ENCODE results near the gene SHKBP1. TPM values are rescaled to one million over a fixed set of nuclear protein-coding genes. Genes with fewer than 3 reads are reported as not detected.
A peak's percentile ranks its signal among the peaks of the same experiment; 100 is the strongest.
"Not testable (repeated sequence)": the region's sequence is repeated elsewhere in the genome, so short reads cannot be mapped to it uniquely, and the experiment has no call there.

SHKBP1 gene
- polyA plus RNA-seq, 2 donors, result 47.9 to 53.6 TPM

- H3K4me3 ChIP-seq (ENCODE audit: low read depth in 1 of 2, low read length in 2 of 2), result no peak overlapping the region
- H3K27ac ChIP-seq (ENCODE audit: low read depth in 2 of 2, low read length in 1 of 2), result no peak overlapping the region
- no peaks in the 10 kb centered on the region for H3K9me3 ChIP-seq (ENCODE audit: control insufficient read depth in 2 of 2, insufficient read depth in 1 of 2, low read depth in 1 of 2, low read length in 1 of 2)
- H3K27me3 ChIP-seq (ENCODE audit: control insufficient read depth in 1 of 2, insufficient read depth in 2 of 2, low read length in 2 of 2), result peaks cover 0 to 14% of the 10 kb centered on the region in 2 donors
- WGBS, 2 donors, result 77 to 79% methylated on average over 17 of the region's 17 CpGs
- H3K36me3 ChIP-seq (ENCODE audit: control insufficient read depth in 2 of 2, insufficient read depth in 2 of 2, low read length in 1 of 2), result no peaks in the 10 kb centered on the region
- peaks cover 3 to 4% of the 10 kb centered on the region in 2 donors for H3K4me1 ChIP-seq (ENCODE audit: control insufficient read depth in 2 of 2, insufficient read depth in 2 of 2, low read length in 1 of 2)
Observed at GRCh38 chr19:40555978-40556689, 20.5 kb upstream of the SHKBP1 start.

GRCh38 chr19:40556953-40557530 lies 19.6 kb upstream of the SHKBP1 start:
- Histone ChIP-seq H3K36me3 (ENCODE audit: control insufficient read depth in 2 of 2, insufficient read depth in 2 of 2, low read length in 1 of 2) (no peaks in the 10 kb centered on the region), H3K4me3 (ENCODE audit: low read depth in 1 of 2, low read length in 2 of 2) (no peak overlapping the region), H3K27me3 (ENCODE audit: control insufficient read depth in 1 of 2, insufficient read depth in 2 of 2, low read length in 2 of 2) (peaks cover 0 to 14% of the 10 kb centered on the region in 2 donors), H3K27ac (ENCODE audit: low read depth in 2 of 2, low read length in 1 of 2) (no peak overlapping the region), H3K4me1 (ENCODE audit: control insufficient read depth in 2 of 2, insufficient read depth in 2 of 2, low read length in 1 of 2) (peaks cover 3 to 4% of the 10 kb centered on the region in 2 donors), H3K9me3 (ENCODE audit: control insufficient read depth in 2 of 2, insufficient read depth in 1 of 2, low read depth in 1 of 2, low read length in 1 of 2) (no peaks in the 10 kb centered on the region)
- WGBS, 2 donors, result 85 to 86% methylated on average over 24 of the region's 24 CpGs

GRCh38 chr19:40559394-40559793 lies 17.3 kb upstream of the SHKBP1 start:
- peaks cover 0 to 7% of the 10 kb centered on the region in 2 donors for H3K27me3 ChIP-seq (ENCODE audit: control insufficient read depth in 1 of 2, insufficient read depth in 2 of 2, low read length in 2 of 2)
- WGBS, 2 donors, result 78 to 85% methylated on average over 3 of the region's 3 CpGs
- H3K4me1 ChIP-seq (ENCODE audit: control insufficient read depth in 2 of 2, insufficient read depth in 2 of 2, low read length in 1 of 2), result no peaks in the 10 kb centered on the region

GRCh38 chr19:40560092-40560507 lies 16.6 kb upstream of the SHKBP1 start:
- H3K4me1 ChIP-seq (ENCODE audit: control insufficient read depth in 2 of 2, insufficient read depth in 2 of 2, low read length in 1 of 2), result no peaks in the 10 kb centered on the region
- H3K36me3 ChIP-seq (ENCODE audit: control insufficient read depth in 2 of 2, insufficient read depth in 2 of 2, low read length in 1 of 2), result no peaks in the 10 kb centered on the region
- H3K27ac ChIP-seq (ENCODE audit: low read depth in 2 of 2, low read length in 1 of 2), result no peak overlapping the region
- H3K4me3 ChIP-seq (ENCODE audit: low read depth in 1 of 2, low read length in 2 of 2), result no peak overlapping the region
- WGBS, 2 donors, result 46 to 72% methylated on average over 15 to 20 of the region's 20 CpGs
- peaks cover 0 to 4% of the 10 kb centered on the region in 2 donors for H3K27me3 ChIP-seq (ENCODE audit: control insufficient read depth in 1 of 2, insufficient read depth in 2 of 2, low read length in 2 of 2)
- H3K9me3 ChIP-seq (ENCODE audit: control insufficient read depth in 2 of 2, insufficient read depth in 1 of 2, low read depth in 1 of 2, low read length in 1 of 2), result no peaks in the 10 kb centered on the region

More at GRCh38 chr19:40559394-40559793, 17.3 kb upstream of the SHKBP1 start:
- Histone ChIP-seq H3K9me3 (ENCODE audit: control insufficient read depth in 2 of 2, insufficient read depth in 1 of 2, low read depth in 1 of 2, low read length in 1 of 2) (no peaks in the 10 kb centered on the region), H3K4me3 (ENCODE audit: low read depth in 1 of 2, low read length in 2 of 2) (no peak overlapping the region), H3K27ac (ENCODE audit: low read depth in 2 of 2, low read length in 1 of 2) (no peak overlapping the region), H3K36me3 (ENCODE audit: control insufficient read depth in 2 of 2, insufficient read depth in 2 of 2, low read length in 1 of 2) (no peaks in the 10 kb centered on the region)

- Histone ChIP-seq H3K36me3 (ENCODE audit: control insufficient read depth in 2 of 2, insufficient read depth in 2 of 2, low read length in 1 of 2) (no peaks in the 10 kb centered on the region), H3K4me3 (ENCODE audit: low read depth in 1 of 2, low read length in 2 of 2) (no peak overlapping the region), H3K27me3 (ENCODE audit: control insufficient read depth in 1 of 2, insufficient read depth in 2 of 2, low read length in 2 of 2) (peaks cover 0 to 6% of the 10 kb centered on the region in 2 donors), H3K9me3 (ENCODE audit: control insufficient read depth in 2 of 2, insufficient read depth in 1 of 2, low read depth in 1 of 2, low read length in 1 of 2) (no peaks in the 10 kb centered on the region), H3K4me1 (ENCODE audit: control insufficient read depth in 2 of 2, insufficient read depth in 2 of 2, low read length in 1 of 2) (no peaks in the 10 kb centered on the region), H3K27ac (ENCODE audit: low read depth in 2 of 2, low read length in 1 of 2) (no peak overlapping the region)
- 69 to 73% methylated on average over 4 of the region's 4 CpGs for WGBS, 2 donors
Observed at GRCh38 chr19:40561947-40562346, 14.7 kb upstream of the SHKBP1 start.

DNA sequence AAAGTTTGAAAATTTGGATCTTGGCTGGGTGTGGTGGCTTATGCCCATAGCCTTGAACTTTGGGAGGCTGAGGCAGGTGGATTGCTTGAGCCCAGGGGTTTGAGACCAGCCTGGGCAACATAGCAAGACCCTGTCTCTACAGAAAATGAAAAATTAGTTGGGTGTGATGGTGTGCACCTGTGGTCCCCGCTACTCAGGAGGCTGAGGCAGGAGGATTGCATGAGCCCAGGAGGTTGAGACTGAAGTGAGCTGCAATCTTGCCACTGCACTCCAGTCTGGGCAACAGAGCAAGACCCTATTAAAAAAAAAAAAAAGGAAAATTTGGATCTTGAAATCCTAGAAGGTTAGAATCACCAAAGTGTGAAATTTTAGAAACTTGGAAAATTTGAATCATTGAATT lies 12.1 kb upstream of the SHKBP1 start:
- H3K9me3 ChIP-seq (ENCODE audit: control insufficient read depth in 2 of 2, insufficient read depth in 1 of 2, low read depth in 1 of 2, low read length in 1 of 2); H3K4me1 ChIP-seq (ENCODE audit: control insufficient read depth in 2 of 2, insufficient read depth in 2 of 2, low read length in 1 of 2); H3K36me3 ChIP-seq (ENCODE audit: control insufficient read depth in 2 of 2, insufficient read depth in 2 of 2, low read length in 1 of 2); H3K4me3 ChIP-seq (ENCODE audit: low read depth in 1 of 2, low read length in 2 of 2); H3K27ac ChIP-seq (ENCODE audit: low read depth in 2 of 2, low read length in 1 of 2): not testable (repeated sequence)
- H3K27me3 ChIP-seq (ENCODE audit: control insufficient read depth in 1 of 2, insufficient read depth in 2 of 2, low read length in 2 of 2), result peaks cover 0 to 13% of the 10 kb centered on the region in 2 donors
- WGBS, 2 donors, result 86 to 96% methylated on average over 1 of the region's 1 CpG

GRCh38 chr19:40565355-40565754 lies 11.3 kb upstream of the SHKBP1 start:
- no peak overlapping the region for H3K27ac ChIP-seq (ENCODE audit: low read depth in 2 of 2, low read length in 1 of 2)
- no peak overlapping the region for H3K4me3 ChIP-seq (ENCODE audit: low read depth in 1 of 2, low read length in 2 of 2)
- H3K4me1 ChIP-seq (ENCODE audit: control insufficient read depth in 2 of 2, insufficient read depth in 2 of 2, low read length in 1 of 2), result peaks cover 4 to 8% of the 10 kb centered on the region in 2 donors
- H3K9me3 ChIP-seq (ENCODE audit: control insufficient read depth in 2 of 2, insufficient read depth in 1 of 2, low read depth in 1 of 2, low read length in 1 of 2), result peaks cover 0 to 3% of the 10 kb centered on the region in 2 donors
- H3K36me3 ChIP-seq (ENCODE audit: control insufficient read depth in 2 of 2, insufficient read depth in 2 of 2, low read length in 1 of 2), result no peaks in the 10 kb centered on the region
- H3K27me3 ChIP-seq (ENCODE audit: control insufficient read depth in 1 of 2, insufficient read depth in 2 of 2, low read length in 2 of 2), result peaks cover 0 to 13% of the 10 kb centered on the region in 2 donors
- 65 to 76% methylated on average over 7 of the region's 7 CpGs for WGBS, 2 donors

DNA sequence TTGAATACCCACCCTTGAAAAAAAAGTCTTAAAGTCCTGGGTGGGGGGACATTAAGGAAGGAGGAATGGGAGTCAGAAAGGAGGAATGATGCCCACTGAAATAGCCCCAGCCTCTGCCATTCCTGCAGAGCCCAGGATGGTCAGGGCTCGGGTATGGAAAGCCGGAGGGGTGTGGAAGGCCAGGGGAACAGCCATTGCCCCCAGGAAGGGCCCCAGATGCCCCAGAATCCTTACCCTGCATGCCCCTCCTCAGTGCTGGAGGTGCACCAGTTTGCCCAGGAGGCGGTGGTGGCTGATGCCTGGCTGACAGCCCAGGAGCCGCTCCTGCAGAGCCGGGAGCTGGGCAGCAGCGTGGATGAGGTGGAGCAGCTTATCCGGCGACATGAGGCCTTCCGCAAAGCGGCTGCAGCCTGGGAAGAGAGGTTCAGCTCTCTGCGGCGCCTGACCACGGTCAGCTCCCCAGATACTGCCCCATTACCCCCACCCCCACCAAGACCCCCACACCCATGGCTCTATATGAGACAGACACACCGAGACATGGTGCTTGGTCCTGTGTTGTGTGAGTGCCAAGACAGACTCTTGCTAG lies 10.7 kb upstream of the SHKBP1 start:
- H3K27me3 ChIP-seq (ENCODE audit: control insufficient read depth in 1 of 2, insufficient read depth in 2 of 2, low read length in 2 of 2), result peaks cover 0 to 9% of the 10 kb centered on the region in 2 donors
- H3K36me3 ChIP-seq (ENCODE audit: control insufficient read depth in 2 of 2, insufficient read depth in 2 of 2, low read length in 1 of 2), result no peaks in the 10 kb centered on the region
- H3K4me3 ChIP-seq (ENCODE audit: low read depth in 1 of 2, low read length in 2 of 2), result no peak overlapping the region
- peaks cover 0 to 3% of the 10 kb centered on the region in 2 donors for H3K9me3 ChIP-seq (ENCODE audit: control insufficient read depth in 2 of 2, insufficient read depth in 1 of 2, low read depth in 1 of 2, low read length in 1 of 2)
- WGBS, 2 donors, result 46 to 48% methylated on average over 13 to 14 of the region's 14 CpGs
- H3K4me1 ChIP-seq (ENCODE audit: control insufficient read depth in 2 of 2, insufficient read depth in 2 of 2, low read length in 1 of 2), result peaks cover 4 to 8% of the 10 kb centered on the region in 2 donors
- H3K27ac ChIP-seq (ENCODE audit: low read depth in 2 of 2, low read length in 1 of 2), result no peak overlapping the region

DNA sequence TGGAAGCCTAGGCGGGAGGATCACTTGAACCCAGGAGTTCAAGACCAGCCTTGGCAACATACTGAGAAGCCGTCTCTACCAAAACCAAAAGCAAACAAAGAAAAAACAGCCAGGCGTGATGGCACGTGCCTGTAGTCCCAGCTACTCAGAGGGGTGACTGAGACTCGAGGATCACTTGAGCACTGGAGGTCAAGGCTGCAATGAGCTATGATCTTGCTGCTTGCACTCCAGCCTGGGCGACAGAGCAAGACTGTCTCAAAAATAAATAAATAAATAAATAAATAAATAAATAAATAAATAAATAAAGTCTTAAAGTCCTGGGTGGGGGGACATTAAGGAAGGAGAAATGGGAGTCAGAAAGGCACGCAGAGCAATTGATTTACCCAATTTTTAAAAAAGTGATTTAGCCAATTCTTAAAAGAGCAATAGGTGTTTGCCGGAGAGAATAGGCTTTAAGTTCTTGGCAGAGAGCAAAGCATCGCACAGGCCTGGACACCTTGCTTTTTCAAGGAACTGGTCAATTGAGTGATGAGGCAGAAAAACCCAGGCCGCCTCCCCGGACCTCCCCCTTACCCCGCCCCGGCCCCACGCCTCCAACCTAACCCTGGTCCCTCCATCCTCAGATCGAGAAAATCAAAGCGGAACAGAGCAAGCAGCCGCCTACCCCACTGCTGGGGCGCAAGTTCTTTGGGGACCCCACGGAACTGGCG lies 9.5 kb upstream of the SHKBP1 start:
- H3K4me1 ChIP-seq (ENCODE audit: control insufficient read depth in 2 of 2, insufficient read depth in 2 of 2, low read length in 1 of 2), result peaks cover 4 to 8% of the 10 kb centered on the region in 2 donors
- H3K27me3 ChIP-seq (ENCODE audit: control insufficient read depth in 1 of 2, insufficient read depth in 2 of 2, low read length in 2 of 2), result peaks cover 0 to 9% of the 10 kb centered on the region in 2 donors
- no peak overlapping the region for H3K27ac ChIP-seq (ENCODE audit: low read depth in 2 of 2, low read length in 1 of 2)
- no peaks in the 10 kb centered on the region for H3K36me3 ChIP-seq (ENCODE audit: control insufficient read depth in 2 of 2, insufficient read depth in 2 of 2, low read length in 1 of 2)
- peak overlapping the region in 1 of 2 donors; percentile 12 for H3K4me3 ChIP-seq (ENCODE audit: low read depth in 1 of 2, low read length in 2 of 2)
- H3K9me3 ChIP-seq (ENCODE audit: control insufficient read depth in 2 of 2, insufficient read depth in 1 of 2, low read depth in 1 of 2, low read length in 1 of 2), result peaks cover 0 to 3% of the 10 kb centered on the region in 2 donors
- WGBS, 2 donors, result 18 to 19% methylated on average over 20 of the region's 20 CpGs
